K562 (cell line): Measurements from ENCODE around the gene FBXO28. TPM values are rescaled to one million over a fixed set of nuclear protein-coding genes. Genes with fewer than 3 reads are reported as not detected.

Experiments
- ARID1B ChIP-seq: fragments of 450-650 bp; IDR thresholded peaks from 2 replicates; pipeline ENCODE4 v1.6.1; 2016; ENCODE audit warnings: antibody characterized with exemption, mild to moderate bottlenecking, inconsistent platforms
- CEBPB ChIP-seq: fragments of 450-650 bp; IDR thresholded peaks from 2 replicates; pipeline ENCODE4 v1.6.1; 2016; ENCODE audit warnings: missing genetic modification characterization, missing compliant biosample characterization
- ELF1 ChIP-seq: fragments of 200-800 bp; sonication (Bioruptor generic); IDR thresholded peaks from 2 replicates; pipeline ENCODE4 v1.6.1; 2016; ENCODE audit warnings: missing genetic modification characterization, missing compliant biosample characterization
- KDM1A ChIP-seq, 2 experiments: fragments of 450-650 bp; IDR thresholded peaks; 2 replicates each; pipeline ENCODE4 v1.6.1; 2016; ENCODE audit warnings: mild to moderate bottlenecking in 2 of 2
- NFIC ChIP-seq: fragments of 450-650 bp; IDR thresholded peaks from 2 replicates; pipeline ENCODE4 v1.6.1; 2017; ENCODE audit warnings: mild to moderate bottlenecking, inconsistent platforms
- PHB2 ChIP-seq: fragments of 450-650 bp; IDR thresholded peaks from 2 replicates; pipeline ENCODE4 v1.6.1; 2017; ENCODE audit warnings: low read depth
- PML ChIP-seq: IDR thresholded peaks from 2 replicates; pipeline ENCODE4 v1.6.1; 2012; ENCODE audit warnings: low read length, inconsistent platforms
- SMAD3 ChIP-seq: fragments of 450-650 bp; formaldehyde crosslinking; conservative IDR thresholded peaks from 2 replicates; pipeline ENCODE4 v1.4.0; 2020; ENCODE audit warnings: mild to moderate bottlenecking
- SOX6 ChIP-seq: fragments of 450-650 bp; IDR thresholded peaks from 2 replicates; pipeline ENCODE4 v1.6.1; 2014; ENCODE audit warnings: mild to moderate bottlenecking
- SP1 ChIP-seq: sonication (generic); formaldehyde crosslinking; IDR thresholded peaks from 2 replicates; pipeline ENCODE4 v1.8.1; 2022; ENCODE audit warnings: mild to moderate bottlenecking, missing genetic modification reagents
- STAT5A ChIP-seq: IDR thresholded peaks from 2 replicates; pipeline ENCODE4 v1.6.1; 2012; ENCODE audit warnings: low read length, inconsistent platforms, borderline replicate concordance
- TRIM24 ChIP-seq, 2 experiments: fragments of 450-650 bp; IDR thresholded peaks; 2 replicates each; pipeline ENCODE4 v1.6.1; 2016
- ZFP30 ChIP-seq: fragments of 250-450 bp; sonication (Bioruptor Pico); IDR thresholded peaks from 2 replicates; pipeline ENCODE4 v1.8.0; 2022; ENCODE audit warnings: moderate library complexity, mild to moderate bottlenecking, inconsistent platforms, borderline replicate concordance
- polyA plus RNA-seq, 8 experiments: library from polyadenylated mRNA; depleted of rRNA in 4 of 8; stranded (reverse) in 5 of 8; unstranded in 3 of 8; fragments of >200 nt; fragmentation: Nextera tagmentation in 2 of 8; fragmentation: Illumina TruSeq in 1 of 8; extraction: Ambion mirVana in 2 of 8; extraction: Trizol in 1 of 8; gene quantifications; 2 replicates each; pipeline versions ENCODE4 v1.2.1 to v1.2.3, GENCODE V29; 2011 to 2014; ENCODE audit warnings: inconsistent platforms in 1 of 8, missing spikeins in 1 of 8
- total RNA-seq, 7 experiments: library from RNA; depleted of rRNA in 6 of 7; stranded (reverse); fragments of >200 nt in 6 of 7; fragmentation: Illumina TruSeq in 2 of 7; extraction: Trizol in 2 of 7; gene quantifications; 2 replicates each; pipeline versions ENCODE4 v1.2.1 to v1.2.3, GENCODE V29; 2011 to 2021; ENCODE audit warnings: low replicate concordance in 1 of 7
- TF ChIP-seq, protein P1 (sequence below), 2 experiments: IDR thresholded peaks; 2 replicates each; pipeline ENCODE4 v1.6.1; 2012; ENCODE audit warnings: improper control_type of control experiment in 2 of 2, low read depth in 2 of 2, low read length in 2 of 2, borderline replicate concordance in 1 of 2
- TF ChIP-seq, protein P2 (sequence below): IDR thresholded peaks from 3 replicates; pipeline ENCODE4 v1.6.1; 2011; ENCODE audit warnings: borderline replicate concordance, mild to moderate bottlenecking; ENCODE audit not compliant: insufficient read length, insufficient read depth
- TF ChIP-seq, protein P3 (sequence below), 2 experiments: fragments of 150-350 bp in 1 of 2; IDR thresholded peaks; 2 replicates each; pipeline ENCODE4 v1.6.1; 2012 to 2016; ENCODE audit warnings: low read depth in 2 of 2, low read length in 2 of 2, mild to moderate bottlenecking in 1 of 2, moderate library complexity in 1 of 2
- TF ChIP-seq, protein P4 (sequence below): sonication (generic); formaldehyde crosslinking; IDR thresholded peaks from 2 replicates; pipeline ENCODE4 v1.8.0; 2023; ENCODE audit warnings: missing genetic modification reagents, mild to moderate bottlenecking, borderline replicate concordance

Gene FBXO28
- total and polyA plus RNA-seq, 9 of the 15 experiments (the other 6 are each of a cell fraction or from before 2014, with no cell fraction given) = 4.1 to 34.8 (median 25.3) TPM

DNA sequence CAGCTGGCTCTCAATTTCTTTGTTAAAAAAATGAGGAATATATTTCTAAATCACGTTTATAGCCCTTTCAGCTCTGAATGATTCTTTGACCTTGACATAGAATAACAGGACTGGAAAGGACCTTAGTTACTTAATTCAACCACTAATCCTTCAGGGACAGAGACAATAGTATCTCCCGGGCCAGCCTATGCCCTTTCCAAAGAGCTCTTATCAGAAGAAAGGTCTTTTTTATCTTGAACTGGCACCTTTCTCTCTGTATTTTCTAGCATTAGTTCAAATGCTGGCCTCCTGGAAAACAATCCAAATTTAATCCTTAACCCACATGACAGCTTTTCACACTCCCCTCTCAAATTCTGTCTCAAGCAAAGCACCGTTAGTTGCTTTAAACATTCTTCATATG, 44.8 kb upstream of the FBXO28 start (continued):
- TF ChIP-seq, protein P1, sequence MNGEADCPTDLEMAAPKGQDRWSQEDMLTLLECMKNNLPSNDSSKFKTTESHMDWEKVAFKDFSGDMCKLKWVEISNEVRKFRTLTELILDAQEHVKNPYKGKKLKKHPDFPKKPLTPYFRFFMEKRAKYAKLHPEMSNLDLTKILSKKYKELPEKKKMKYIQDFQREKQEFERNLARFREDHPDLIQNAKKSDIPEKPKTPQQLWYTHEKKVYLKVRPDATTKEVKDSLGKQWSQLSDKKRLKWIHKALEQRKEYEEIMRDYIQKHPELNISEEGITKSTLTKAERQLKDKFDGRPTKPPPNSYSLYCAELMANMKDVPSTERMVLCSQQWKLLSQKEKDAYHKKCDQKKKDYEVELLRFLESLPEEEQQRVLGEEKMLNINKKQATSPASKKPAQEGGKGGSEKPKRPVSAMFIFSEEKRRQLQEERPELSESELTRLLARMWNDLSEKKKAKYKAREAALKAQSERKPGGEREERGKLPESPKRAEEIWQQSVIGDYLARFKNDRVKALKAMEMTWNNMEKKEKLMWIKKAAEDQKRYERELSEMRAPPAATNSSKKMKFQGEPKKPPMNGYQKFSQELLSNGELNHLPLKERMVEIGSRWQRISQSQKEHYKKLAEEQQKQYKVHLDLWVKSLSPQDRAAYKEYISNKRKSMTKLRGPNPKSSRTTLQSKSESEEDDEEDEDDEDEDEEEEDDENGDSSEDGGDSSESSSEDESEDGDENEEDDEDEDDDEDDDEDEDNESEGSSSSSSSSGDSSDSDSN (IDR thresholded peaks at IDR 0.05; ENCODE audit: borderline replicate concordance in 1 of 2, low read depth in 2 of 2, low read length in 2 of 2) = no peak
- TF ChIP-seq STAT5A (peak; percentile 58; the same call in 1 of the 2 replicates), TRIM24 (IDR thresholded peaks at IDR 0.05) (peak; percentile 58 to 67; a peak in 3 of 4 replicates), SOX6 (peak; percentile 95), ZFP30 (CRISPR knock-in tag) (no peak), SP1 (CRISPR knock-in tag) (no peak), KDM1A (IDR thresholded peaks at IDR 0.05) (peak in 1 of 2 experiments; percentile 37; a peak in 1 of 4 replicates), SMAD3 (CRISPR knock-in tag) (no peak), ELF1 (tag) (no peak), CEBPB (tag) (0 out of 2 replicates have a peak, but pooled peaks have one; percentile 8), PML (peak; percentile 69), ARID1B (peak; percentile 88), NFIC (0 out of 2 replicates have a peak, but pooled peaks have one; percentile 30), PHB2 (peak; percentile 23; the same call in 1 of the 2 replicates)
- TF ChIP-seq, protein P2, sequence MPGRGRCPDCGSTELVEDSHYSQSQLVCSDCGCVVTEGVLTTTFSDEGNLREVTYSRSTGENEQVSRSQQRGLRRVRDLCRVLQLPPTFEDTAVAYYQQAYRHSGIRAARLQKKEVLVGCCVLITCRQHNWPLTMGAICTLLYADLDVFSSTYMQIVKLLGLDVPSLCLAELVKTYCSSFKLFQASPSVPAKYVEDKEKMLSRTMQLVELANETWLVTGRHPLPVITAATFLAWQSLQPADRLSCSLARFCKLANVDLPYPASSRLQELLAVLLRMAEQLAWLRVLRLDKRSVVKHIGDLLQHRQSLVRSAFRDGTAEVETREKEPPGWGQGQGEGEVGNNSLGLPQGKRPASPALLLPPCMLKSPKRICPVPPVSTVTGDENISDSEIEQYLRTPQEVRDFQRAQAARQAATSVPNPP = no peak
- TF ChIP-seq, protein P3, sequence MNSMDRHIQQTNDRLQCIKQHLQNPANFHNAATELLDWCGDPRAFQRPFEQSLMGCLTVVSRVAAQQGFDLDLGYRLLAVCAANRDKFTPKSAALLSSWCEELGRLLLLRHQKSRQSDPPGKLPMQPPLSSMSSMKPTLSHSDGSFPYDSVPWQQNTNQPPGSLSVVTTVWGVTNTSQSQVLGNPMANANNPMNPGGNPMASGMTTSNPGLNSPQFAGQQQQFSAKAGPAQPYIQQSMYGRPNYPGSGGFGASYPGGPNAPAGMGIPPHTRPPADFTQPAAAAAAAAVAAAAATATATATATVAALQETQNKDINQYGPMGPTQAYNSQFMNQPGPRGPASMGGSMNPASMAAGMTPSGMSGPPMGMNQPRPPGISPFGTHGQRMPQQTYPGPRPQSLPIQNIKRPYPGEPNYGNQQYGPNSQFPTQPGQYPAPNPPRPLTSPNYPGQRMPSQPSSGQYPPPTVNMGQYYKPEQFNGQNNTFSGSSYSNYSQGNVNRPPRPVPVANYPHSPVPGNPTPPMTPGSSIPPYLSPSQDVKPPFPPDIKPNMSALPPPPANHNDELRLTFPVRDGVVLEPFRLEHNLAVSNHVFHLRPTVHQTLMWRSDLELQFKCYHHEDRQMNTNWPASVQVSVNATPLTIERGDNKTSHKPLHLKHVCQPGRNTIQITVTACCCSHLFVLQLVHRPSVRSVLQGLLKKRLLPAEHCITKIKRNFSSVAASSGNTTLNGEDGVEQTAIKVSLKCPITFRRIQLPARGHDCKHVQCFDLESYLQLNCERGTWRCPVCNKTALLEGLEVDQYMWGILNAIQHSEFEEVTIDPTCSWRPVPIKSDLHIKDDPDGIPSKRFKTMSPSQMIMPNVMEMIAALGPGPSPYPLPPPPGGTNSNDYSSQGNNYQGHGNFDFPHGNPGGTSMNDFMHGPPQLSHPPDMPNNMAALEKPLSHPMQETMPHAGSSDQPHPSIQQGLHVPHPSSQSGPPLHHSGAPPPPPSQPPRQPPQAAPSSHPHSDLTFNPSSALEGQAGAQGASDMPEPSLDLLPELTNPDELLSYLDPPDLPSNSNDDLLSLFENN (IDR thresholded peaks at IDR 0.05; ENCODE audit: low read depth in 2 of 2, low read length in 2 of 2) = peak in 1 of 2 experiments; percentile 37; a peak in 1 of 4 replicates
- TF ChIP-seq, protein P4, sequence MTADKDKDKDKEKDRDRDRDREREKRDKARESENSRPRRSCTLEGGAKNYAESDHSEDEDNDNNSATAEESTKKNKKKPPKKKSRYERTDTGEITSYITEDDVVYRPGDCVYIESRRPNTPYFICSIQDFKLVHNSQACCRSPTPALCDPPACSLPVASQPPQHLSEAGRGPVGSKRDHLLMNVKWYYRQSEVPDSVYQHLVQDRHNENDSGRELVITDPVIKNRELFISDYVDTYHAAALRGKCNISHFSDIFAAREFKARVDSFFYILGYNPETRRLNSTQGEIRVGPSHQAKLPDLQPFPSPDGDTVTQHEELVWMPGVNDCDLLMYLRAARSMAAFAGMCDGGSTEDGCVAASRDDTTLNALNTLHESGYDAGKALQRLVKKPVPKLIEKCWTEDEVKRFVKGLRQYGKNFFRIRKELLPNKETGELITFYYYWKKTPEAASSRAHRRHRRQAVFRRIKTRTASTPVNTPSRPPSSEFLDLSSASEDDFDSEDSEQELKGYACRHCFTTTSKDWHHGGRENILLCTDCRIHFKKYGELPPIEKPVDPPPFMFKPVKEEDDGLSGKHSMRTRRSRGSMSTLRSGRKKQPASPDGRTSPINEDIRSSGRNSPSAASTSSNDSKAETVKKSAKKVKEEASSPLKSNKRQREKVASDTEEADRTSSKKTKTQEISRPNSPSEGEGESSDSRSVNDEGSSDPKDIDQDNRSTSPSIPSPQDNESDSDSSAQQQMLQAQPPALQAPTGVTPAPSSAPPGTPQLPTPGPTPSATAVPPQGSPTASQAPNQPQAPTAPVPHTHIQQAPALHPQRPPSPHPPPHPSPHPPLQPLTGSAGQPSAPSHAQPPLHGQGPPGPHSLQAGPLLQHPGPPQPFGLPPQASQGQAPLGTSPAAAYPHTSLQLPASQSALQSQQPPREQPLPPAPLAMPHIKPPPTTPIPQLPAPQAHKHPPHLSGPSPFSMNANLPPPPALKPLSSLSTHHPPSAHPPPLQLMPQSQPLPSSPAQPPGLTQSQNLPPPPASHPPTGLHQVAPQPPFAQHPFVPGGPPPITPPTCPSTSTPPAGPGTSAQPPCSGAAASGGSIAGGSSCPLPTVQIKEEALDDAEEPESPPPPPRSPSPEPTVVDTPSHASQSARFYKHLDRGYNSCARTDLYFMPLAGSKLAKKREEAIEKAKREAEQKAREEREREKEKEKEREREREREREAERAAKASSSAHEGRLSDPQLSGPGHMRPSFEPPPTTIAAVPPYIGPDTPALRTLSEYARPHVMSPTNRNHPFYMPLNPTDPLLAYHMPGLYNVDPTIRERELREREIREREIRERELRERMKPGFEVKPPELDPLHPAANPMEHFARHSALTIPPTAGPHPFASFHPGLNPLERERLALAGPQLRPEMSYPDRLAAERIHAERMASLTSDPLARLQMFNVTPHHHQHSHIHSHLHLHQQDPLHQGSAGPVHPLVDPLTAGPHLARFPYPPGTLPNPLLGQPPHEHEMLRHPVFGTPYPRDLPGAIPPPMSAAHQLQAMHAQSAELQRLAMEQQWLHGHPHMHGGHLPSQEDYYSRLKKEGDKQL (CRISPR knock-in tag) = no peak
